Sigmoid colon (tissue), 4 donors: ENCODE results near the gene IRF7.

Source experiments
- CTCF ChIP-seq, 4 experiments: fragments of 450-650 bp in 3 of 4; fragments of 200-600 bp in 1 of 4; IDR thresholded peaks; one replicate each; pipeline ENCODE4 v1.5.1; 2016 to 2019; ENCODE audit warnings: antibody characterized with exemption in 4 of 4, mild to moderate bottlenecking in 3 of 4, moderate library complexity in 2 of 4
- EP300 ChIP-seq, 4 donors: sonication (generic); formaldehyde crosslinking; IDR thresholded peaks; one replicate each; pipeline ENCODE4 v1.6.1; 2017; ENCODE audit warnings: antibody characterized with exemption in 4 of 4
- POLR2A ChIP-seq, 2 donors: fragments of 450-650 bp; IDR thresholded peaks; one replicate each; pipeline ENCODE4 v1.6.1; 2016; ENCODE audit warnings: antibody characterized with exemption in 2 of 2, mild to moderate bottlenecking in 2 of 2, moderate library complexity in 2 of 2
- POLR2AphosphoS5 ChIP-seq, 4 donors: sonication (generic); formaldehyde crosslinking; IDR thresholded peaks; one replicate each; pipeline ENCODE4 v1.6.1; 2017; ENCODE audit warnings: antibody characterized with exemption in 4 of 4

- TF ChIP-seq POLR2AphosphoS5 (IDR thresholded peaks at IDR 0.05) (no peak), CTCF (IDR thresholded peaks at IDR 0.05) (no peak), POLR2A (IDR thresholded peaks at IDR 0.05) (no peak), EP300 (IDR thresholded peaks at IDR 0.05) (no peak)
These were observed 14.0 kb downstream of the IRF7 start for GRCh38 chr11:601573-602245.
